ENCODE measurements around the gene FBLN2.
A peak's percentile ranks its signal among the peaks of the same experiment; 100 is the strongest.

FBLN2 gene

DNA sequence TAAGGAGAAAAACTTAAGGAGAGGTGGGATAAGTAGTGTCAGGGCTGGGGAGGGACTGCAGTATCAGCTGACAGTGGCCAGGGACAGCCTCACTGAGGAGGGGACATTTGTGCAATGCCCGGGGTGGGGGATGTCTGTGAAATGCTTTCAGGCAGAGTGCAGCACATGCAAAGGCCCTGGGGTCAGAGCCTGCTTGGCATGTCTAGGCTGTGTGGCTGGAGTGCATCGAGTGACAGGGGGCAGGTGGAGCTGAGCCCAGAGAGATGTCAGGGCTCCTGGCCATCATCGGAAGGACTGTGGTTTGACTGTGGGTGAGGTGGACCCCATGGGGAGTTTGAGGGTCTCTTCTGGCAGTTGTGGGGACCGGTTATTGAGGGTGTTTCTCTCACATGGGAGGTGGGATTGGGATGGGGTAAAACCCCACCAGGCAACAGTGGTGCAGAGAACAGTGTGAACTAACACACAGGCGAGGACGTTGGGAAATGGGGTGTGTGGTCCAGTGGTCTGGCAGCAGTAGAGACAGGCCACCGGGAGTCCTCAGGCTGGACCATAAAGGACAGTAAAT, 61.2 kb downstream of the FBLN2 start:
- DNase-seq, result no peak

DNA sequence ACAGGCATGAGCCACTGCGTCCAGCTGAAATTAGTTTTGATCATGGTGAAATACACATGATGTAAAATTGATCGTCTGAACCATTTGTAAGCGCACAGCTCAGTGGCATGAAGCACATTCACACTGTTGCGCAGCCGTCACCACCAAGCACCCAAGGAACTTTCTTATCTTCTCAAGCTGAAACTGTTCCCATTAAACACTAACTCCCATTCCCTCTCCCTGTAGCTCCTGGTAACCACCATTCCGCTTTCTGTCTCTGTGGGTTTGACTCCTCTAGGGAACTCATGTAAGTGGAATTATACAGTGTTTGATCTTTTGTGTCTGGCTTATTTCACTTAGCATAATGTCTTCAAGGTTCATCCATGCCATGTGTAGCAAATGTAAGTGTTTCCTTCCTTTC, 62.3 kb downstream of the FBLN2 start:
- no peak for DNase-seq

DNA sequence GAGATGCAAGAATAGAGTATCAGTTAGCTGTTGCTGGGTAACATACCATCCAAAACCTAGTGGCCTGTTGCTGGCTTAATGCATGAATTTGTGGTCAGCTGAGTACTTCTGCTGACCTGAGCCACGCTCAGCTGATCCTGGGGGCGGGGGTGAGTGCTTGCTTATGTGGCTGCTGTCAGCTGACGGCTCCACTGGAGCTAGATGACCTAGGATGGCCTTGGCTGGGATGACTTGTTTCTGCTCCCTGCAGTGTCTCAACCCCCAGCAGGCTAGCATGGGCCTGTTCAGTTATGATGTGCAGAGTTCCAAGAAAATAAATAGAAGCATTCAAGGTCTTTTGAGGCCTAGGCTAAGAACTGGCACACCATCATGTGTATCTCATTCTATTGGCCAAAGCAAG, 63.9 kb downstream of the FBLN2 start:
- DNase-seq, result no peak

DNA sequence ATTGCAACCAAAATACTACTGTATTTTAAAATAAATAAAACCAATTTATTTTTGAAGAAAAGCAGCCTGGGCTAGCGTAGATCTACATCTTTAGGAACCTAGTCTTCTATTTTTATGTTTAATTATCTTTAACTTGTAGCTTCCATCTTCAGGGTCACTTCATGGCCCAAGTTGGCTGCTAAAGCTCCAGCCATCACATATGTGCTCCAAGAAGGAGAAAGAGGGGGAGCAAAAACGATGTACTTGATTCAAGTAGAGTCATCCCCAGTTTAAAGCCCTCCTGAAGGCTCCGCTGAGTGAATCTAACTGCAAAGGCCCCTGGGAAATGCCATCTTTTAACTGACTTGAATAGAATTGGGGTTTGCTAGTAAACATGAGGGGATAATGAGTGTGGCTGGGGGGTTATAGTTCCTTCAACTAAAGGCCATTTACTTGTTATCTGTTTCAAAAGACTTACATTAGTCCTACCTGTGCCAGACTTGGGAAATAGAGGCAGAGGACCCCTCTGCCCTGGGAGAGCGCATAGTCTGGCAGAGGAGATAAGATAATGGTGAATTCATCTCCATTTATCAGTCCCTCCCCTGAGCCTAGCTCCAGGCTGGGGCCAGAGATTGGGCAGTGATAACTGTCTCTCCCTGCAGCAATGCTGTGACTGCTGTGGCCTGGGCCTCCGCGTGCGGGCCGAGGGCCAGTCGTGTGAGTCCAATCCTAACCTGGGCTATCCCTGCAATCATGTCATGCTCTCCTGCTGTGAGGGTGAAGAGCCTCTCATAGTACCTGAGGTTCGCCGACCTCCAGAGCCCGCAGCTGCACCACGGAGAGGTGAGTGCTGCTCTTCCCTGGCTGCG, 64.6 kb downstream of the FBLN2 start:
- no peak for DNase-seq

DNA sequence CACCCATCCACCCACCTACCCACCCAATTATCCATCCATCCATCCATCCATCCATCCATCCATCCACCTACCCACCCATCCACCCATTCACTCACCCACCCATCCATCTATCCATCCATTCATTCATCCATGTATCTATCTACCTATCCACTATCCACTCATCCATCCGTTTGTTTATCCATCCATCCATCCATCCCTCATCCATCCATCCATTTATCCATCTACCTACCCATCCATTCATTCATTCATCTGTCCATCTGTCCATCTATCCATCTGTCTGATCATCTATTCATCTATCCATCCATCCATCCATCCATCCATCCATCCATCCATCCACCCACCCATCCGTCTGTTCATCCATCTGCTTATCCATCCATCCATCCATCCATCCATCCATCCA, 65.7 kb downstream of the FBLN2 start:
- DNase-seq, result no peak

DNA sequence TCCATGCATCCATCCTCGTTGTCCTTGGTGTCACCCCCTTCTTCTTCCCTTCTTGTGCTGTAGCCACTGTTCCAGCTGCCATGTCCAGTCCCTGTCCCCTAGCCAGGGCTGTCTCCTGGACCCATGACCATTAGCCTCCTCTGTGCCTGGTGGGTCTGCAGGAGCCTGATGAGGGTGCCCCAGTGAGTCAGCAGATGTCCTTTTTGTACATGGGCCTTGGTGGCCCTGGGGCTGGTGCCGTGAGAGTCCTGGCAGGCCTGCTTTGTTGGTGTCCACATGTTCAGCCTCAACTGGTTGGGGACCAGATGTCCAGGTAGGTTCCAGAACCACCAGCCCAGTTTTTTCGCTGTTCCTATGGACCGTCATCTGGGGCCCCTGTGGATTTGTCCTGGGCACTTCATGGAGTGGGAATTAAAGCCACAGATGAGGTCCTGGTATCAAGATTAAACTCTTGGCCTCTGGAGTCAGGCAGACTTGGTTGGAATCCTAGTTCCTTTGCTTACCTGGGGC, 66.1 kb downstream of the FBLN2 start:
- DNase-seq, result peak; percentile 6

DNA sequence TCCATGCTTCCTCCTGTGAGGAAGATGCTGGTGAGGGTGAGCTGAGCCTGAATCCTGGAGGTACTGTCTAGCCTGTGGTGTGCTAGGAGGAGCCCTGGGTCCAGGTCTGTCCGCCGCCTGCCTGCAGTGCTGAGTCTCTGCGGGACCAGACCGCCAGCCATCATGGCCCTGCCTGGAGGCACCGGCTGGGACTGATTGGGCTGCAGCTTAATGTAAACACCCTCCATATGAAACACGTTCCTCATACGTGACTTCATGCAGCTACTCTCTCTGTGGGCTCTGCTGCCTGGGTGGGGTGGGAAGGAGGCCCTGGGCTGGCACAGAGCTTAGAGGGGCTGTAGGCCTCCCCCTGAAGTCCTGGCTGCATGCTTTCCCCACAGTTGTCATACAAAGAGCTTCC, 67.4 kb downstream of the FBLN2 start:
- no peak for DNase-seq

DNA sequence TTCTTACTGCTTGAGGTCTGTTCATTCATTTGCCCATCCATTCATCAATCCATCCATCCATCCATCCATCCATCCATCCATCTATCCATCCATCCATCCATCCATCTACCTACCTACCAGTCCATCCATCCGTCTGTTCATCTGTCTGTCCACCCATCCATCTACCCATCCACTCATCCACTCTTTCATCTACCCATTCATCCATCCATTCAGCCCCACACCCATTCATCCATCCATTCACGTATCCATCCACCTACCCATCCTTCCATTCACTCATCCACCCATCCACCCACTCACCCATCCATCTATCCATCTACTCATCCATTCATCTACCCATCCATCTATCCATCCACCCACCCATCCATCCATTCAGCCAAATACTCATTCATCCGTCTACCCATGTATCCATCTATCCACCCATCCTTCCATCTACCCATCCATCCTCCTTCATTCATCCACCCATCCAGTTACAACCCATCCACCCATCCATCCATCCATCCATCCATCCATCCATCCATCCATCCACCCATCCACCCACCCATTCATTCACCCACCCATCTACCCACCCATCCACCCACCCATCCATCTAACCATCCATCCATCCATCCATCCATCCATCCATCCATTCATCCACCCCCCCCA, 68.3 kb downstream of the FBLN2 start:
- DNase-seq, result no peak

DNA sequence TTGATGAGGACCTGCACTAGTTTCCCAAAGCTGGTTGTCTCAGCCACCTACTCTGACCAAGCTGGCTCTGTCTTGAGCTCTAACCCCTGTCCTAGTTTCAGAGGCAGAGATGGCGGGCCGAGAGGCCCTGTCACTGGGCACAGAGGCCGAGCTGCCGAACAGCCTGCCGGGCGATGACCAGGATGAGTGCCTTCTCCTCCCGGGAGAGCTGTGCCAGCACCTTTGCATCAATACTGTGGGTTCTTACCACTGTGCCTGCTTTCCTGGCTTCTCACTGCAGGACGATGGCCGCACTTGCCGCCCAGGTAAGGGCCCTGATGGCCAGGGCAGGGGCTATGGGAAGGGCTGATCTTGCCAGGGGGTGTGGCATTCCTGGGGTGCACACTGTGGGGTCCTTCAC, 69.1 kb downstream of the FBLN2 start:
- no peak for DNase-seq

DNA sequence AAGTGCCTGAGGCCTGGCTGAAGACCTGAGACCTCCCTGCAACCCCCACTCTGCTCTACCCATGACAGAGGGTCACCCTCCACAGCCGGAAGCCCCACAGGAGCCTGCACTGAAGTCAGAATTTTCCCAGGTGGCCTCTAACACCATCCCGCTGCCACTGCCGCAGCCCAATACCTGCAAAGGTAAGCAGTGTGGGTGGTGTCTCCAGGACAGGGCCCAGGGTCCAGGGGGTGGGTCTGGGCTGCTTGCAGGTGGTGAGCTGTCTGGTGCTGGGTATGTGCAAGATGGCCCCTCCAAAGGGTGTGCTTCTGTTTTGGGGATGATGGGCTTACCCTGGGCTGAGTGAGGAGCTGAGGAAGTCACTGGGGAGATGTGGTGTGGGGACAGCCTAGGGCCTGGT, 69.9 kb downstream of the FBLN2 start:
- no peak for DNase-seq

DNA sequence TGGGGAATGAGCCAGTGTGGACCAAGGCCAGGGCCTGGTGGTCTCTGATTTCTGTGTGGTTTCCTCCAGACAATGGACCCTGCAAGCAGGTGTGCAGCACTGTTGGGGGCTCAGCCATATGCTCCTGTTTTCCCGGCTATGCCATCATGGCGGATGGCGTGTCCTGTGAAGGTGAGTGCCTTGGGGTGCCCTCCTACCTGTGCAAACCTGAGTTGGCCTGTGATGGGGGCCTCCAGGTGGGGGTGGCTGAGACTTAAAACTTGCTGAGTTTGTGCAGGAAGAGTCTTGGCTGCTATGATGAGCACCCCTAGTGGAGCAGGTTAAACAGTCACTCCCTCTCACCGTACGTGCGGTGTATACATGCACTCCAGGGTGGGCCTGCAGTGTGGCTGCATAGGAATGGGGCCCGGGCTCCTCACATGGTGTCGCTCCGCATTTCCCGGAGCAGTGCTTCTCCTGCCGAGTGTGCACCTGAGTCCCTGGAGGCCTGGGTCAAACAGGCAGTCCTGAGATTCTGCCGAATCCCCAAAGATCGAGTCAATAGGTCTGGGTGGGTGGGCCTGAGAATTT, 70.8 kb downstream of the FBLN2 start:
- DNase-seq, result no peak

DNA sequence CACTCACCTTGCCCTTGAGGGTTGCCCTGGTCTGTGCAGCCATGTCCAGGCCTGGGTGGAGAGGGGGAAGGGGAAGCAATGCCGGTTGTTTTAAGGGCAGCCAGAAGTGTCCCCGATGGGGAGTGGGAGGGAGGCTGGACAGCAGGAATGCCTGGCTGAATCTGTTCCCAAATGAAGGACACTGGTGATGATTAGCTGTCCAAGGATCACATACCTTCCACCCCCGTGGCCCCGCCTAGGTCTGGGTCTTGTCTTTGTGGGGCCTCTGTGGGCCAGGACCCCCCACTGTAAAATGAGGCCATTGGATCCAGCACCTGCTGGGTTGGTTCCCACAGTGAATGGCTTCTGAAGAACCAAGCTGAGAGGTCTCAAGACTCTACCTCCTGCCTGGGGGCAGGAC, 71.4 kb downstream of the FBLN2 start:
- no peak for DNase-seq

DNA sequence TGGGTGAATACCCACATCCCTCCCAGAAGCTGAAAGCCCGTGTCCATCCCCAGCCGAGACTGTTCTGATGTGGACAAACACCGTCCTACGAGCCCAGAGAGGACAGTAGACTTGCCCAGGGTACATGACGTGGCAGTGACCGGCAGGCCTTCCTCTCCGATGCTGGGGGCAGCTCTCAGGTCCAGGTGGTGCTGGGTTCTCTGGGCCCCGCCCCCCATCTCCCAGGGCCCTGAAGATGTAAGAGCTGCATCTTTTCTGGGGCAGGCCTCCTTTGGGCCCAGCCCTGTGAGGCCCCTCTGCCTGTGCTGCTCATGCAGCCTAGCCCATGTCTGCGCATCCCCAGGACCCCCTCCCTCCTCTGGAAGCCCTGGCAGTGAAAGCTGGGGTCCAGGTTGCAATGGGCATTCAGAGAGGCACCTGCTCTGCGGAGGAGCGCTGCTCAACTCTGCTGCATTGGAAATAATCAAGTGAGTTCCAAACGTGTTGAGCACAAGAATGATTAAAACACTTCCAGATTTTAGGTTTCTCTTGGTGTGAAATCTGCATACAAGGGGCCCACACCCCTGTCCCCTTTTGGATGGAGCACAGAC, 71.9 kb downstream of the FBLN2 start:
- DNase-seq, result no peak

DNA sequence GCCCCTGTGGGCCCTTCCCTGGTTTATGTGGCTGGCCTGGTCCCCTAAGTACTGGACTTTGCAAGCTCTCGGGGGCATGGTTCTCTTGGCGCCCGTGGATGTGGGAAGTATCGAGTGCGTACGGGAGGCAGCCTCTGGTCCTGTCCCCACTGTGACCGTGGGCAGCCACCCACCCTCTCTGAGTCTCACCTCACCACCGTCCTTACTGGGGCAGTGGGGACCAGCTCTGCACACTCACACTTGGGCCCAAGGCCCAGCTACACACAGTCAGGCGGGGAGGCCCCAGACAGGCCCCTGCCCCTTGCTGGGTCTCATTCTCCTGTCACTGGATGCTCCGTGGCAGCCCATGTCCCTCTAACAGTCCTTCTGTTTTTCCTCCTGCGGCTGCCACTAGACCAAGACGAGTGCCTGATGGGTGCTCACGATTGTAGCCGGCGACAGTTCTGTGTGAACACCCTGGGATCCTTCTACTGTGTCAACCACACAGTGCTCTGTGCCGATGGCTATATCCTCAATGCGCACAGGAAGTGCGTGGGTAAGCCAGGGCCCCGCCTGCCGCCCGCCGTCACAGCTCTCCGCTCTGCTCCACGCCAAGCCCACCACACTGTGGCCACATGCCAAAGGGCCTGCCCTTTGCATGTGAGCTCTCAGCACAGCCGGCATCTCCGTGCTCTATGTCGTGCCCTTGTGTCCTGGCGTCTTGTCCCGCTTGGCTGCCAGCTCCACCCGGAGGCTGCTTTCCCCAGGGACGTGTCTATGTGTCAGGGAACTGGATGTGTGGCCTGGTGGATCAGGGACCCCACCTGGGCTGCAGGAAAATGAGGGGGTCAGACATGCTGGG, 72.7 kb downstream of the FBLN2 start:
- peak; percentile 48 for DNase-seq

DNA sequence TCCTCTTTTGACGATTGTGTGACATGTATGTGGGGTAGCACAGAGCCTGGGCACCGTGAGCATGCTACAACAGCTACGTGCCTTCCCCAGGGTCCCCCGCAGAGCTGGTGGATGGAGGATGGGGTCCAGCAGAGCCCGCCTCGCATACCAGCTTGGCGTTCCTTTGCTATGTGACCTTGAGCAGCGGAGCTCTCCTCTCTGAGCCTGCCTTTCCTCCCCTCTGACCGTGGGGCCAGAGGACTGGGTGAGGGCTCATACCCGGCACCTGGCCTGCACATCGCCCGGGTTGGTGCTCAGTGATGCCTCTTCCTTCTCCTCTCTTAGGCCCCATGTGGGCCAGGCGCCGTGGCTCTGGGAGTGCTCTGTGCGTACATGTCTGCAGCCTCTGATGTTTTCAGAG, 73.4 kb downstream of the FBLN2 start:
- no peak for DNase-seq

DNA sequence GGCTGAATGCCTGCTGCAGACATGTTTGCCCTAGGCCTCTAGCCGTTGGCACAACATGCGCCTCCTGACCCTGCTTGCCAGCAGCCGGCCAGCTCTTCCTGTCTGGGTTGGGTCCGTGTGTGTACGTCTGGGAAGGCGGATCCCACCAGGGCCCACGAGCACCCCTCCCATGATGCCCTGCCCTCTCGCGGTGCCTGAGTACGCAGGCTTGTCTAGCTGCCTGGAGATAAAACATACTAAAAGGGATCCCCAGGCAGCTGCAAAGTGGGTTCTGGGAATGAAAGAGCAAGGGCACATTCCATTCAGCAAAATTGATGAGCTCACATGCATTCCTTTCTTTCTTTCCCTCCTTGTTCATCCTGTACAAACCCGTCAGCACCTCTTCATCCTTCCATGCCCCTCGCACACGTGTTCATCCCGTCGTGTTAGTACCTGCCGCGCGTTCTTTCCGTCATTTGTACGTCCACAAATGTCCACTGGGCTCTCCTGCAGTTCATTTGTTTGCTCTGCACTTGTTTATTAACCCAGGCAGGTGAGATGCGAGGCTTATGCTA, 74.3 kb downstream of the FBLN2 start:
- no peak for DNase-seq

DNA sequence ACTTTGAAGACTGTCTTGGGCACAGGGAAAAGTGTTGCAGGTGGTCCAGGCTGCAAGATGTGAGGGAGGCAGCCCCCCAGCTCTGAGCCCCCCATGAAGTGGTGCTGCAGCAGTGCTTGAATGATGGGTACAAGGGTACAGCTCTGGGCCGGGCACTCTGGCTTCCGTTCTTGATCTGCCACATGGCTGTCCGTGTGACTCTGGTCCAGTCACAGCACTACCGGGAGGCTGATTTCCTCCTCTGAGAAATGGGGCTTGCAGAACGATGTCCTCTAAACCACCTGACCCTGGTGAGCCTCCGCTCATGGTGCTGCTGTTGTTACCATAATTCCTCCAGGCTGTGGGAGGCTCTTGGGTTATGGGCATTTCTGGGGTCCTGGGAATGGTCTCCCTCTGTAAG, 75.1 kb downstream of the FBLN2 start:
- no peak for DNase-seq

DNA sequence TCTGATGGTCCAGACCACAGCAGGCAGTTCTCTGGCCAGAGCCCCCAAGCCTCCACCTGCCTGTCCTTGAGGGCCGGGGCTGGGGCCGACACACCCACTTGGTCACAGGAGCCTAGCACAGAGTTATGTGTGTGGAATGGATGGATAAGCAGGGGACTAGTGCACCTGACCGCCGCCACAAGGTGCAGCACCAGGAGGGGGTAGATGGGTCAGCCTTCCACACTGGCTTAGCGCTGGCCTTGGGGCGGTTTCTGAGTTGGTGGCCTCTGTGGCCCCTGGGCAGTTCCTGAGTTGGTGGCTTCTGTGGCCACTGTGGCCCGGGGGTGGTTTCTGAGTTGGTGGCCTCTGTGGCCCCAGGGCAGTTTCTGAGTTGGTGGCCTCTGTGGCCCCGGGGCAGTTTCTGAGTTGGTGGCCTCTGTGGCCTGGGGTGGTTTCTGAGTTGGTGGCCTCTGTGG, 75.8 kb downstream of the FBLN2 start:
- no peak for DNase-seq

DNA sequence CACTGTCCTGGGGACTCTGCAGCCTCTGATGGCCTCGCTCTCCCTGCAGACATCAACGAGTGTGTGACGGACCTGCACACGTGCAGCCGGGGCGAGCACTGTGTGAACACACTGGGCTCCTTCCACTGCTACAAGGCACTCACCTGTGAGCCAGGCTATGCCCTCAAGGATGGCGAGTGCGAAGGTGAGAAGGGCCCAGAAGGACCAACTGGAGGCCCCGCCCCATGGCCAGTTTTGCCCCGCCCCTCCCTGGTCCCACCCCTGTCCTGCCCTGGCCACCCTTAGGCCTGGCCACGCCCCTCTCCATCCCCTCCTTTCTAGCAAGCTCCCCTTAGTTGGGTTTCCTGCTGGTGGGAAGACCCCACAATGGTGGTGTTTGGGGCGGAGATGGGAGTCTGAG, 77.5 kb downstream of the FBLN2 start:
- DNase-seq, result no peak

DNA sequence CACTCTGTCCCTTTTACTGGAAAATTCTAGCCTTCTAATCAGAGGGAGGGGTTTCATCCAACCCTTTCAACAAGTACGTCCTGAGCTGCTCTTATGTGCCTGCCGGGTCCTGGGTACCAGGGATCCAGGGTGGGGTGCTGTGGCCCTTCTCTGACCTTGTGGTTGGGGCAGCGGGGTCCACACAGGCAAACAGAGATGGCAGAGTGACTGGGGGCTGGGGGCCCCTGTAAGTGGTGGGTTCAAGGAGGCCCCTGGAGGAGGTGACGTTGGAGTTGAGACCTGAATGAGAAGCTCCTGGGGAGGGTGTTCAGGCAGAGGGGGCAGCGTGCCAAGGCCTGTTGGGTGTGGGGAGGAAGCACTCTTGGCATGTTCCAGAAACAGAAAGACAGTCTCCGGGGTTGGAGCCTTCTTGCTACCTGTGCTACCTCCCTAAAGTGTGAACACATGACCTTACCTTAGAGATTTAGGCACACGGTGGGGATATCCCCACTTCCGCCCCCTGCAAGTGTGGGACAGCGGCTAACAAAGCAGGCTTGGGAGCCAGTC, 78.1 kb downstream of the FBLN2 start:
- DNase-seq, result no peak

DNA sequence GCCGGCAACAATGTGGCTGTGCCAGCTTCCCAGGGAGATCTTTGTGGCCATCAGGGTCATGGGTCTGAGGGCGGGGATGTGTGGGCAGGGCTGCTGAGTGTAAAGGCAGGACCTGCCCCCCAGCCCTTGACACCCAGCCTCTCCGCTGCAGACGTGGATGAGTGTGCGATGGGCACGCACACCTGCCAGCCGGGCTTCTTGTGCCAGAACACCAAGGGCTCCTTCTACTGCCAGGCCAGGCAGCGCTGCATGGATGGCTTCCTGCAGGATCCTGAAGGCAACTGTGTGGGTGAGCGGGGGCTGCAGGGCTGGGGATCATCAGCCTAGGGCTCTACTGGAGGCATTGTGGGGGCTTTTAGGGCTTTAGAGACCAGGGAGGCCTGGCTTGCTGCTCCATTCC, 78.8 kb downstream of the FBLN2 start:
- DNase-seq, result no peak

DNA sequence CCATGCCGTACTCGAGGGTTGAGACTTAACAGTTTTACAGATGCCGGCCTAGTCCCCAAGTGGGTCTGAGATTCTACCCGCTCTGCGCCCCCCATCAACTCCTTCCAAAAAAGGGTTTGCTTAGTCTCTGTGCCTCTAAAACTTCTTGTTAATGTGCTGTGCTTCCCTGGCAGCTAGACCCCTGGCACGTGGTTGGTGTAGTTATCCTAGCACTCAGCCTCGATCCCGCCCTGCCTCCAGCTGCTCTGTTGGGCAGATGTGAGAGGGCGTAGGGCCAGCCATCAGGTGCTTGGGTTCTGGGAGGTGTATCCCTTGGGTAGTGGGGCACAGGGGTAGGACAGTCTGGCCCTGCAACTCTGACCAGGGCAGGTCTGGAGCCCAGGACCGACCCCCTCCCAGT, 79.5 kb downstream of the FBLN2 start:
- DNase-seq, result no peak

Measured in activated T-cell treated with anti-CD3 and anti-CD28 coated beads, Interleukin-2, amount 50 U/mL, for 1 hour (primary cell).